DMS153 treated with DMSO at 0.1 percent for 48 hours (cell line): ENCODE data around the gene PLCL1.

Experiments used
- DNase-seq: peaks from one replicate; lab custom pipeline; 2025; ENCODE audit not compliant: unreplicated experiment; lab: John Stamatoyannopoulos, UW

PLCL1 gene

GRCh38 chr2:198045227-198045626 lies 240.8 kb downstream of the PLCL1 start:
- DNase-seq = no peak

GRCh38 chr2:198052741-198053140 lies 248.3 kb downstream of the PLCL1 start:
- DNase-seq = no peak

DNA sequence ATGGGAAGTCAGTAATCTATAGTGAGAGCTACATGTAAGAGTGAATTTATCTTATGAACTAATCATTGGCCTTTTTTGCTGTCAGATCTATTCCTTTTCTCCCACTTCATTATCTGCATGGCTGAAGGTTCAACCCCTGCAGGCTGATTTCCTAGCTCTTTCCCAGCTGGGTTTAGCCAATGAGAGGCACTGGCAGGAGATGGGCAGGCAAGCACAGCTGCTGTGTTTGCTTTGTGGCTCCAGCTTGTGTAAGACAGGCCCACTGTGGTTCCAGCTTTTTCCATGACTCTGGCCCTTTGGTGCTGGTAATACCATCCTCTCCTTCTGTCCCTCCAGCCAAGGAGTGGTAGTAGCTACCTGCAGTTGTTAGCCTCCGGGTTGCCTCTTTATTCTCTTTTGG lies 248.8 kb downstream of the PLCL1 start:
- DNase-seq = no peak

GRCh38 chr2:198053776-198054175 lies 249.4 kb downstream of the PLCL1 start:
- no peak for DNase-seq

GRCh38 chr2:198054299-198054698 lies 249.9 kb downstream of the PLCL1 start:
- no peak for DNase-seq

- no peak for DNase-seq
These were observed 251.3 kb downstream of the PLCL1 start for GRCh38 chr2:198055716-198056115.

GRCh38 chr2:198056836-198057235 lies 252.4 kb downstream of the PLCL1 start:
- DNase-seq = no peak

DNA sequence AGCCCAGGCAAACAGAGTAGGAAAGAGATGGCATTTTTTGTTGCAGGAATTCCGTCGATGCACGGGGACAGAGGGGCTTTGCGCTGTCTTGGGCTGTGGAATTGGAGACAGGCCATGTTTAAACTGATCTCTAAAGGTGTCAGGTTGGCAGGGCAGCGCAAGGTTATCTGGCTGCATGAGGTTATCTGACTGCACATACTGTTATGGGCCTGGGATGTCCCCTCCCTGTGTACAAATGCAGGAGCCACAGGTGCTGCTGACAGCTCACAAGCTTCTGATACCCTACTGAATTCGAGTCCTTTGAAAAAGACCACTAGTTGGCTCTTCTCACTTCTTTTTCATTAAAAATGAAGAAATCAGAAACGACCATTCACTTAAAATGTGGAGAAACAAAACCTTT lies 255.4 kb downstream of the PLCL1 start:
- DNase-seq = no peak

DNA sequence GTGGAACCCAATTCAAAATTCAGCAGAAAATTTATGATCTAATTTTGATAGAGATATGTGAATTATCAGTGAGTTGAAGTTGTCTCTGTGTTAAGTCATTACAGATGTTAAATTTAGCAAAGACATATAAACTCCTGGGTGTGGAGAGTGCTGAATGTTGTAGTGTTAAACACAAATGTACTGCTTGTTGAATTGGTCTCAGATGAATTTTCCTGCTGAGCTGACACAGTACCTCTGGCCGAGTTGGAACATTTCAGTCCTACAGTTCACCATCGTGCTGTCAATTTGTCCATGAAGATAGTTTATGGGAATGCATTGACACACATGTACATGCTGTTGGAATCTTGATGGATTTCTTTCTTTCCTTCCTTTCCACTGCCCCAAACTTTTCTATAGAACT lies 255.9 kb downstream of the PLCL1 start:
- DNase-seq = no peak

DNA sequence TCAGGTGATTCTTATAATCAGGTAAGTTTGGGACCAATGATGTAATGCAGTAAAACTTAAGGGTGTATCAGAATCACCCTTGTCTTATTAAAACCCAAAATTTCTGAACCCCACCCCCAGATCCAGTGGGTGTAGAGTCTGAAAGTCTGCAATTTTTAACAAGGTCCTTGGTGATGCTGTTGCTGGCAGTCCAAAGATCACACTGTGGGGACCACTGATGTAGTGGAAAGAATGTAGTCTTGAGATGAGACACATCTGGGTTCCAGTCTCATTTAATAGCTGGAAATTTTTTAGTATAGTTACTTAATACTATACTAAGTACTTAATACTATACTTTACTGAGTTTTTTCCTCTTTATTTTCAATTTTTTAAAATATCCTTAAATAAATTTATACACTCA lies 258.4 kb downstream of the PLCL1 start:
- DNase-seq = no peak

GRCh38 chr2:198063242-198063641 lies 258.8 kb downstream of the PLCL1 start:
- DNase-seq = no peak

GRCh38 chr2:198065322-198065721 lies 260.9 kb downstream of the PLCL1 start:
- no peak for DNase-seq

DNA sequence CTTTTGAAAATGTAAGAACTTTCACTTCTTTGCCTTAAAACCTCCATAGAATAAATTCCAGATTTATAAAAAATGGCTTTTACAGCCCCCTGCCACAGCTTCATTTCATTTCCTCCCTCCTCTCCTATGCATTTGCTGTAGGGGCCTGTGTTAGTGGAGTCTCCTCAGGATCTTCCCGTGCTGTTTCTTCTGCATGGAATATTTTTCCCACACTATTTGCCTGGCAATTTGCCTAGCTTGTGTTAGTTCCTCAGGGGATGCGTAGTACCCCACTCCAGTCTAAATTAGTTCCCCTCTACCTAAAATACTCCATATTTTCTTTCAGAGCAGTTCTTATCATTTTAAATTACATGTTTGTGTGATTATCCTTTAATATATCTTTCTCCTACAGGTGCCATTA lies 262.2 kb downstream of the PLCL1 start:
- no peak for DNase-seq

GRCh38 chr2:198072655-198073054 lies 268.3 kb downstream of the PLCL1 start:
- no peak for DNase-seq

- no peak for DNase-seq
These were observed 268.9 kb downstream of the PLCL1 start for GRCh38 chr2:198073253-198073652.

DNA sequence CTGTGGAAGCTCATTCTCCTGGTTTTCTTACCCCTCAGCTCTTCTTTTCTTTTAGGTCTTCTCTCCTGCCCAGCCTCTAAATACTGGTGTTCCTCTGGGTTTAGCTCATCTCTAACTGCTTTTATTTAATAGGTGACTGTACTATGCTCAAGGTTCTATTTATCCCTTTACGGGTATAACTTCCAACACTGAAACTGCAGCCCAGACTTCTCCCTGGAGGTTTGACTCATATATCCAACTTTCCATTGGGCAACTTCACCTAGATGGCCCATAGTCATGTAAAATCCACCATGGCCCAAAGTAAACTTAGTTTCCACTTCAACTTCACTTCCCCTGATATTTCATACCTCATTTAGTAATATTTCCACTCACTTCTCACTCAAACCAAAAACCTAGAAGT lies 273.1 kb downstream of the PLCL1 start:
- no peak for DNase-seq

- DNase-seq = no peak
These were observed 276.7 kb downstream of the PLCL1 start for GRCh38 chr2:198080879-198081765.

DNA sequence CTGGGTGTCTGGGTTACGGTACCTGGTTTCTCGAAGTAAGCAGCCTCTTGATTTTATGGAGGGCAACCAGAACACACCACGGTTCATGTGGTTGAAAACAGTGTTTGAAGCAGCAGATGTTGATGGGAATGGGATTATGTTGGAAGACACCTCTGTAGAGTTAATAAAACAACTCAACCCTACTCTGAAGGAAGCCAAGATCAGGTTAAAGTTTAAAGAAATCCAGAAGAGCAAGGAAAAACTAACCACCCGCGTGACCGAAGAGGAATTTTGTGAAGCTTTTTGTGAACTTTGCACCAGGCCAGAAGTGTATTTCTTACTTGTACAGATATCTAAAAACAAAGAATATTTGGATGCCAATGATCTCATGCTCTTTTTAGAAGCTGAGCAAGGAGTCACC lies 279.8 kb downstream of the PLCL1 start:
- no peak for DNase-seq

DNA sequence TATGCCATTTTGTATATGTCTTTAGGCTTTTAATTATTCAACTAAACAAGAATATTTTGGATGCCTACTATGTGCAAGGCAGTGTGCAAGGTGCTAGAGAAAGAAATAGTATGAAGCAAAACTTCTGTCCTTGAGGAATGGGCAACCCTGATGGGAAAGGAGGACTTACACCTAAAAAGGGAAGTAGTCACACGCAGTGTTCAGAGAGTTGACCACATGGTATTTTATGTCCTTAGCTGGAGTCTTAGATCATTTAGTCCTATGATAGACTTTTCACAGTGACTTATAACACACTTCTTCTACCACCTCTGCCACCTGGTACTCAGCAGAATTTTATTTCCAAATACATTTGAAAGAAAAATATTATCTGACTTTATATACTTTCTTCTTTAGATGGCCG lies 291.6 kb downstream of the PLCL1 start:
- no peak for DNase-seq

- DNase-seq = no peak
These were observed 292.6 kb downstream of the PLCL1 start for GRCh38 chr2:198096965-198097364.

- DNase-seq = no peak
These were observed 293.2 kb downstream of the PLCL1 start for GRCh38 chr2:198097630-198098029.

DNA sequence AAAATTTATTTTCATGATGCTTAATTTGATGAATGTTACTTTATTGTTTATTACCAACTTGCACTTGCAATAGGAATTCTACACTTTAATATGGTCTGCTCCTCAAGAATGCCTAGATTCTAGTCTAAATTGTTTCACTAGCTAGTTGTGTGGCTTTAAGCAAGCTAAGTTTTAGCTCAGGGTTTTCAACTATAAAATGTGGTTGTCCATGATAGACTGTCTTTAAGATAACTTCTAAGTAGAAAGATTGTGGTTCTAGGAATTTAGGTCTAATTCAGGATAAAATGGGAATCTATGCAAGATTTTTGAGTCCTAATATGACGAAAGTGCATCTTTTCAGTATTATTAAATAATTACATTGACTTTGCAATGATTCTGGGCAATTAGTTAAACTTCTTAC lies 294.0 kb downstream of the PLCL1 start:
- no peak for DNase-seq

- no peak for DNase-seq
These were observed 294.5 kb downstream of the PLCL1 start for GRCh38 chr2:198098918-198099317.
